GM12875 (cell line): Measurements from ENCODE around the gene HOXD9.

Source experiments
- H3K4me3 ChIP-seq: one replicate; pipeline ENCODE4 v1.5.1; 2011; ENCODE audit warnings: low read depth, low read length, control low read depth
- TF ChIP-seq, protein P1 (sequence below): IDR thresholded peaks from 2 replicates; pipeline ENCODE4 v1.5.1; 2011; ENCODE audit warnings: low read depth, mild to moderate bottlenecking, control low read depth, inconsistent platforms, low read length, moderate library complexity, borderline replicate concordance; ENCODE audit not compliant: insufficient read depth

Gene HOXD9

DNA sequence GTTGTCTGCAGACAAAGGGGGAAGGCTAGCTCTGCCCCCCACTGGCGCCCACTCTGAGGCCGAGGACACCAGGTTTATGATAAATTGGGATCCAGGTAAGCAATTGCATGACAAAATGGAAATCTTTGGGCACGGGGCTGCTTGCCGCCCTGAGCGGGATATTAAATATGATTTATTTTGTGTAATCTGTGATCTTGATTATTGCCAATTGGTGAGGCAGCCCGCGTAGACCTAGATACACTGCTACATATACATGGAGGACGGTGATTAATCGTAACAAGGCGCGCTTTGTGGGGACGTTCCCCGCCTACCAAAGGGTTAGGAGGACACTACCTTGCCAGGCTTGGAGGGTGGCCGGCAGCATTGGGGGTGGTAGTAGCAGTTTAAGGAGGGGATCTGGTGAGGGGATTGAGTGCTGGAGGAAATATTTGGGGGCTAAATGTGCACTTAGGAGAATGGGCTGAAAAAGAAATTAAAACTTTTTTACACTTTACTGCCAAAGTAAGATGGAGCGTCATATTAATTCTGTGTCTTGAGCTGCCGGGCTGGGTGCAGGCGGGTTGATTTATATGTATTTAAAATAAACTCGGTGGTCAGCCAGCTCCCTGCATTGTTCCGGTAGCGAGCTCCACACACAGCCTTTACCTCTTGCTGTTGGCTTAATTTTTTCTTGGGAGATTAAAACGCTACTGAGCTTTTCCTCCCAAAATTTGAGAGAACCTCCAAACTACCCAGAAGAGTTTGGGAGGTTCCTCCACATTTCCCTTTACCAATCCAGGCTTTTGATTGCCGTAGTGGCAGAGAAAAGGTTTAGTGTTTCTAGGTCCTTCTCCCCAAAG is 38.7 kb downstream of the HOXD9 start:
- H3K4me3 ChIP-seq: no peak overlapping the region
- TF ChIP-seq, protein P1, sequence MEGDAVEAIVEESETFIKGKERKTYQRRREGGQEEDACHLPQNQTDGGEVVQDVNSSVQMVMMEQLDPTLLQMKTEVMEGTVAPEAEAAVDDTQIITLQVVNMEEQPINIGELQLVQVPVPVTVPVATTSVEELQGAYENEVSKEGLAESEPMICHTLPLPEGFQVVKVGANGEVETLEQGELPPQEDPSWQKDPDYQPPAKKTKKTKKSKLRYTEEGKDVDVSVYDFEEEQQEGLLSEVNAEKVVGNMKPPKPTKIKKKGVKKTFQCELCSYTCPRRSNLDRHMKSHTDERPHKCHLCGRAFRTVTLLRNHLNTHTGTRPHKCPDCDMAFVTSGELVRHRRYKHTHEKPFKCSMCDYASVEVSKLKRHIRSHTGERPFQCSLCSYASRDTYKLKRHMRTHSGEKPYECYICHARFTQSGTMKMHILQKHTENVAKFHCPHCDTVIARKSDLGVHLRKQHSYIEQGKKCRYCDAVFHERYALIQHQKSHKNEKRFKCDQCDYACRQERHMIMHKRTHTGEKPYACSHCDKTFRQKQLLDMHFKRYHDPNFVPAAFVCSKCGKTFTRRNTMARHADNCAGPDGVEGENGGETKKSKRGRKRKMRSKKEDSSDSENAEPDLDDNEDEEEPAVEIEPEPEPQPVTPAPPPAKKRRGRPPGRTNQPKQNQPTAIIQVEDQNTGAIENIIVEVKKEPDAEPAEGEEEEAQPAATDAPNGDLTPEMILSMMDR: no peak

GRCh38 chr2:176161825-176162626 is 39.5 kb downstream of the HOXD9 start:
- TF ChIP-seq, protein P1: no peak
- no peak overlapping the region for H3K4me3 ChIP-seq

- TF ChIP-seq, protein P1: no peak
- H3K4me3 ChIP-seq: no peak overlapping the region
These were observed 40.6 kb downstream of the HOXD9 start for GRCh38 chr2:176162911-176163671.

GRCh38 chr2:176163672-176164056 is 41.1 kb downstream of the HOXD9 start:
- TF ChIP-seq, protein P1: no peak
- H3K4me3 ChIP-seq: no peak overlapping the region

GRCh38 chr2:176164201-176164600 is 41.7 kb downstream of the HOXD9 start:
- TF ChIP-seq, protein P1: no peak
- H3K4me3 ChIP-seq: no peak overlapping the region

GRCh38 chr2:176164611-176165369 is 42.3 kb downstream of the HOXD9 start:
- no peak overlapping the region for H3K4me3 ChIP-seq

More at GRCh38 chr2:176164611-176165369, 42.3 kb downstream of the HOXD9 start:
- TF ChIP-seq, protein P1: no peak
